A673 (cell line): ENCODE measurements around the gene UCP2. TPM values are rescaled to one million over a fixed set of nuclear protein-coding genes. Genes with fewer than 3 reads are reported as not detected.
A peak's percentile ranks its signal among the peaks of the same experiment; 100 is the strongest.

Experiments used
- BruUV-seq: library from RNA; stranded (reverse); fragments of 400-500 nt; replicated peaks from 2 replicates; lab custom pipeline; 2021; lab: Mats Ljungman, UMichigan
- CTCF ChIA-PET: fragments of 300-600 bp; sonication (Branson Sonifier 250); formaldehyde crosslinking; loops from one replicate; lab custom pipeline; 2022; ENCODE audit warnings: antibody characterized with exemption; lab: Charles Lee
- POLR2A ChIA-PET: fragments of 300-600 bp; sonication (Branson Sonifier 250); formaldehyde crosslinking; loops from one replicate; lab custom pipeline; 2022; ENCODE audit warnings: antibody characterized with exemption; ENCODE audit not compliant: low non-redundant PET; lab: Charles Lee
- DNase-seq: peaks from one replicate; pipeline ENCODE4 v3.0.0-alpha.2; 2015; ENCODE audit warnings: low spot score
- H3K27ac ChIP-seq: fragments of 200-600 bp; sonication (generic); 2 replicates; pipeline ENCODE4 v1.5.1; 2016; ENCODE audit warnings: mixed run types, low read depth, mild to moderate bottlenecking, mixed read lengths, antibody characterized with exemption, low read length; ENCODE audit not compliant: poor library complexity, severe bottlenecking
- H3K27me3 ChIP-seq: fragments of 200-600 bp; sonication (generic); replicated peaks from 2 replicates; pipeline ENCODE4 v1.6.1; 2017; ENCODE audit warnings: mixed run types, low read depth, mild to moderate bottlenecking, mixed read lengths, antibody characterized with exemption, low read length; ENCODE audit not compliant: insufficient read depth, poor library complexity
- H3K36me3 ChIP-seq: fragments of 200-600 bp; sonication (generic); 2 replicates; pipeline ENCODE4 v1.6.1; 2016; ENCODE audit warnings: mixed run types, mild to moderate bottlenecking, mixed read lengths, antibody characterized with exemption, low read length; ENCODE audit not compliant: insufficient read depth, poor library complexity, severe bottlenecking
- H3K4me1 ChIP-seq: fragments of 200-600 bp; sonication (generic); 2 replicates; pipeline ENCODE4 v1.6.1; 2017; ENCODE audit warnings: mixed run types, mild to moderate bottlenecking, mixed read lengths, antibody characterized with exemption, low read length; ENCODE audit not compliant: insufficient read depth, poor library complexity, severe bottlenecking
- H3K4me3 ChIP-seq: fragments of 200-600 bp; sonication (generic); 2 replicates; pipeline ENCODE4 v1.5.1; 2016; ENCODE audit warnings: low read depth, mixed run types, mild to moderate bottlenecking, mixed read lengths, low read length; ENCODE audit not compliant: poor library complexity, severe bottlenecking
- H3K9me3 ChIP-seq: fragments of 200-600 bp; sonication (generic); 2 replicates; pipeline ENCODE4 v1.6.1; 2016; ENCODE audit warnings: mixed run types, low read depth, mild to moderate bottlenecking, mixed read lengths, antibody characterized with exemption, low read length; ENCODE audit not compliant: poor library complexity, severe bottlenecking
- EZH2 ChIP-seq: fragments of 200-600 bp; sonication (generic); IDR thresholded peaks from 2 replicates; pipeline ENCODE4 v1.6.1; 2017; ENCODE audit warnings: borderline replicate concordance, low read depth, mild to moderate bottlenecking, mixed read lengths, antibody characterized with exemption, low read length; ENCODE audit not compliant: poor library complexity, severe bottlenecking
- intact Hi-C: fragments of 100-400 bp; cut with micrococcal nuclease; formaldehyde crosslinking; loops from one replicate; pipeline ENCODE4 v1.10.0; 2022; ENCODE audit not compliant: unreplicated experiment
- total RNA-seq: library from RNA; stranded (reverse); gene quantifications from 2 replicates; pipeline ENCODE4 v1.2.3, GENCODE V29; 2021
- TF ChIP-seq, protein P1 (sequence below): fragments of 300-800, 200-600 bp; sonication (generic); conservative IDR thresholded peaks from 2 replicates; pipeline ENCODE4 v1.5.1; 2017; ENCODE audit warnings: low read depth, mild to moderate bottlenecking, antibody characterized with exemption, low read length, moderate library complexity, mixed read lengths

Gene UCP2
- total RNA-seq, 1 experiment from 2014 or later: 88.5 TPM

DNA sequence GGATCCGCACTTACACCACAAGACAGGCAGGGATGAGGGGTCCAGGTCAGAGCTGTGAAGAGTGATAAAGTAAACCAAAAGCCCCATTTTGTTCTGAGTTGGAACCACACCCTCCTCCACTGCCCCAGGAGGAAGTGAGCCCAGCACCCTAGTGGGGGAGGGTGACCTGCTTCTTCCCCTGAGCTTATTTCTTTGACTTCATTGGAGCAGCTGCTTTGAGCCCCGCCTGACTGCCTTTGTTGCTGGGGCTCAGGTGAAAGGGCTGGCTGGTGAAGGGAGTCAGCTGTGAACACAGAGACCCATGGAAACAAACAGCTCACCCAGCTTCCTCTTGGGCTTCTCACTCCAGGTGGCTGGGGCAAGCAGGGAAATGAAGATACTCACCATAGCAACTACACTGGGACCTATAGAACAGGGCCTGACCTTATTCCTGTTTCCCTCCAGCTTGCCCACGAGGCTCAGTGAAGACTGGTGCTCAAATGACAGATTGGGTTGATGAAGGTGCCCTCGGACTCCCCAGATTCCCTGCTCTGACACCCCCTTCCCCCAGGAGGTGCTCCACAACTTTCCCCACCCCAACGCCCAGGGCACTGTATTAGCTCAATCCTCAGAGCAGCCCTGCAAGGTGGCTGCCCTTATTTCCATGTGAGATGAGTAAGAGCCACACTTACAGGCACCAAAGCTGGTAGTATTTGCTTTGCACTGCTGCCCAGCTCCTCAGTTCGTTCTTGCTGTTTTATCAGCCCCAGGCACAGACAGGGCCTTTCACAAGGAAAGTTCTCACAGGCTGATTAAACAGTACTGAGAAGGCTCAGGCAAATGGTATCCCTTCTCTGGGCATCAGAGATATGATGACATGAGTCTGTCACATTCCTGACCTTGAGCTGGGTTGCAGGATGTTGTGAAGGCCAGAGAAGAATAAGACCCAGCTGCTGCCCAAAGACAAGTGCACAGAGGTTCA, 2.4 kb downstream of the UCP2 start:
- no peaks in the 10 kb centered on the region for H3K9me3 ChIP-seq
- no peak overlapping the region for H3K4me3 ChIP-seq
- no peak for DNase-seq
- TF ChIP-seq, protein P1, sequence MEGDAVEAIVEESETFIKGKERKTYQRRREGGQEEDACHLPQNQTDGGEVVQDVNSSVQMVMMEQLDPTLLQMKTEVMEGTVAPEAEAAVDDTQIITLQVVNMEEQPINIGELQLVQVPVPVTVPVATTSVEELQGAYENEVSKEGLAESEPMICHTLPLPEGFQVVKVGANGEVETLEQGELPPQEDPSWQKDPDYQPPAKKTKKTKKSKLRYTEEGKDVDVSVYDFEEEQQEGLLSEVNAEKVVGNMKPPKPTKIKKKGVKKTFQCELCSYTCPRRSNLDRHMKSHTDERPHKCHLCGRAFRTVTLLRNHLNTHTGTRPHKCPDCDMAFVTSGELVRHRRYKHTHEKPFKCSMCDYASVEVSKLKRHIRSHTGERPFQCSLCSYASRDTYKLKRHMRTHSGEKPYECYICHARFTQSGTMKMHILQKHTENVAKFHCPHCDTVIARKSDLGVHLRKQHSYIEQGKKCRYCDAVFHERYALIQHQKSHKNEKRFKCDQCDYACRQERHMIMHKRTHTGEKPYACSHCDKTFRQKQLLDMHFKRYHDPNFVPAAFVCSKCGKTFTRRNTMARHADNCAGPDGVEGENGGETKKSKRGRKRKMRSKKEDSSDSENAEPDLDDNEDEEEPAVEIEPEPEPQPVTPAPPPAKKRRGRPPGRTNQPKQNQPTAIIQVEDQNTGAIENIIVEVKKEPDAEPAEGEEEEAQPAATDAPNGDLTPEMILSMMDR: no peak
- TF ChIP-seq EZH2: no peak
- no peaks in the 10 kb centered on the region for H3K27me3 ChIP-seq
- intact Hi-C loops: no loop called here
- H3K27ac ChIP-seq: peak overlapping the region; percentile 9
- POLR2A ChIA-PET: no interaction called here
- H3K36me3 ChIP-seq: peaks cover 61% of the 10 kb centered on the region
- BruUV-seq: no TSS peak
- H3K4me1 ChIP-seq: peaks cover 24% of the 10 kb centered on the region
- CTCF ChIA-PET: no interaction called here

DNA sequence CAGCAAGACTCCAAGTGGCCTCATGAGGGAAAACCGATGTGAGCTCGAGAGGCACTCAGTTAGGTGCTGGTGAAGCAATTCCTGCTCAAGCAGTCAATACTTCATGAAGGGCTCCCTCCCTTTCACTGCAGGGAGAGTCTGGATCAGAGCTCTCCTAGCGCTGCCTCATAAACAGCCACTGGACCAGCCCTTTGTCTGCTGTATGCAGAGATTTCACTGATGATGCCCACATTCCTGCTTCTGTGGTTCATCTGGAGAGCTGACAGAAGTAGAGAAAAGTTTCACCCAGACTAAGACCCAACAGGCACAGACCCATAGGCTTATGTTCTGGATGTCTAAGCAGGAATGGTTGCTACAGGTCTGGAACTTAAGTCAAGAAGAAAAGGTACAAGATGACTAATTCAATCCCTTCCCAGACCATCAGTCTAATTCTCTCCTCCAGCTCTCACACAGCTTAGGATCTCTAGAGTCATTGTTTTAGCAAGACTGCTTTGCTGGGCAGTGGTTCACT, 4.0 kb downstream of the UCP2 start:
- intact Hi-C loops: no loop called here

GRCh38 chr11:73977856-73978519, 4.7 kb downstream of the UCP2 start:
- CTCF ChIA-PET: no interaction called here
- POLR2A ChIA-PET: no interaction called here

More for the DNA sequence above, 4.0 kb downstream of the UCP2 start:
- Histone ChIP-seq H3K36me3 (peaks cover 76% of the 10 kb centered on the region), H3K27ac (no peak overlapping the region), H3K27me3 (no peaks in the 10 kb centered on the region), H3K9me3 (no peaks in the 10 kb centered on the region), H3K4me3 (no peak overlapping the region), H3K4me1 (peaks cover 18% of the 10 kb centered on the region)
- POLR2A ChIA-PET: no interaction called here
- no peak for DNase-seq
- TF ChIP-seq, protein P1: no peak
- TF ChIP-seq EZH2: no peak
- CTCF ChIA-PET: no interaction called here
- no TSS peak for BruUV-seq

More at GRCh38 chr11:73977856-73978519, 4.7 kb downstream of the UCP2 start:
- H3K4me1 ChIP-seq: peaks cover 13% of the 10 kb centered on the region
- no peak overlapping the region for H3K27ac ChIP-seq
- H3K36me3 ChIP-seq: peaks cover 76% of the 10 kb centered on the region
- H3K4me3 ChIP-seq: no peak overlapping the region
- no peak for DNase-seq
- TF ChIP-seq, protein P1: no peak
- TF ChIP-seq EZH2: no peak
- no peaks in the 10 kb centered on the region for H3K9me3 ChIP-seq
- H3K27me3 ChIP-seq: no peaks in the 10 kb centered on the region
- intact Hi-C loops: no loop called here
- BruUV-seq: no TSS peak
